Regular cardiac myocyte (primary cell): ENCODE results near the gene OGFRL1. TPM values are rescaled to one million over a fixed set of nuclear protein-coding genes. Genes with fewer than 3 reads are reported as not detected.

Experiments used
- total RNA-seq: library from RNA; depleted of rRNA; stranded (reverse); fragments of >200 nt; gene quantifications from 2 replicates; pipeline ENCODE4 v1.2.3, GENCODE V29; 2014

Gene OGFRL1
- total RNA-seq = 13.2 and 28.5 TPM in 2 replicates

GRCh38 chr6:71288228-71289038, at the start of gene OGFRL1:
TSS of gene OGFRL1 (plus strand) at chr6:71288811. CDS start at chr6:71288937, 126 bp downstream.

